ENCODE results near the gene SPATS1. TPM values are rescaled to one million over a fixed set of nuclear protein-coding genes. Genes with fewer than 3 reads are reported as not detected.
A peak's percentile ranks its signal among the peaks of the same experiment; 100 is the strongest.

SPATS1 gene
- total RNA-seq, 2 experiments from 2014 or later = not detected

GRCh38 chr6:44388135-44388487 lies 45.7 kb downstream of the SPATS1 start:
- intact Hi-C loops (cut with DNase I, micrococcal nuclease) = loop anchor here in 1 of 2 experiments (5.0 kb wide), 1 partner anchor 121 kb away; the partner anchor contains the start of gene NFKBIE
- Mint-ChIP-seq H3K27me3 (no peaks in the 10 kb centered on the region), H3K4me1 (ENCODE audit: low read depth) (peaks cover 40% of the 10 kb centered on the region), H3K36me3 (ENCODE audit: low read depth) (peaks cover 52% of the 10 kb centered on the region), H3K4me3 (peak overlapping the region; percentile 97), H3K27ac (peak overlapping the region; percentile 93), H3K9me3 (no peaks in the 10 kb centered on the region)
- CTCF ChIA-PET = interaction anchor here (1.0 to 2.1 kb wide), 2 partner anchors 50 to 75 kb away, joined by 3 to 10 read pairs; partner anchors contain the start of gene AARS2
- Histone ChIP-seq H3K27ac (ENCODE audit: low read depth in 1 of 2, low read length in 2 of 2) (peak overlapping the region; percentile 13 to 89), H3K36me3 (ENCODE audit: insufficient read depth, low read length) (peaks cover 23% of the 10 kb centered on the region), H3K4me1 (ENCODE audit: insufficient read depth, low read length) (peaks cover 19% of the 10 kb centered on the region), H3K27me3 (ENCODE audit: control insufficient read depth in 1 of 2, insufficient read depth in 2 of 2, low read length in 2 of 2) (no peaks in the 10 kb centered on the region), H3K4me3 (ENCODE audit: low read length) (peak overlapping the region; percentile 84), H3K9me3 (ENCODE audit: control insufficient read depth in 1 of 2, insufficient read depth in 1 of 2, low read length in 2 of 2) (no peaks in the 10 kb centered on the region)
- ATAC-seq (ENCODE audit: poor library complexity) = no peak
- no peak for TF ChIP-seq CTCF (IDR thresholded peaks at IDR 0.05)
- POLR2A ChIA-PET = interaction anchor here (1.0 to 2.2 kb wide), 5 partner anchors 15 to 1404 kb away, joined by 3 to 12 read pairs (median 5); partner anchors contain the start of genes AARS2, HSP90AB1 and PPP2R5D
- peak in 1 of 14 experiments; percentile 2 for DNase-seq

- Histone ChIP-seq H3K4me1 (ENCODE audit: insufficient read depth, low read length) (peaks cover 19% of the 10 kb centered on the region), H3K27ac (ENCODE audit: low read depth in 1 of 2, low read length in 2 of 2) (no peak overlapping the region), H3K36me3 (ENCODE audit: insufficient read depth, low read length) (peaks cover 31% of the 10 kb centered on the region), H3K9me3 (ENCODE audit: control insufficient read depth in 1 of 2, insufficient read depth in 1 of 2, low read length in 2 of 2) (no peaks in the 10 kb centered on the region), H3K27me3 (ENCODE audit: control insufficient read depth in 1 of 2, insufficient read depth in 2 of 2, low read length in 2 of 2) (no peaks in the 10 kb centered on the region), H3K4me3 (ENCODE audit: low read length) (peak overlapping the region; percentile 84)
- CTCF ChIA-PET = interaction anchor here (0.9 kb wide), 1 partner anchor 76 kb away, joined by 3 read pairs; the partner anchor contains the start of gene AARS2
- Mint-ChIP-seq H3K27ac (peak overlapping the region; percentile 93), H3K9me3 (no peaks in the 10 kb centered on the region), H3K4me1 (ENCODE audit: low read depth) (peaks cover 40% of the 10 kb centered on the region), H3K36me3 (ENCODE audit: low read depth) (peaks cover 60% of the 10 kb centered on the region), H3K27me3 (no peaks in the 10 kb centered on the region), H3K4me3 (peak overlapping the region; percentile 97)
- no peak for ATAC-seq (ENCODE audit: poor library complexity)
- intact Hi-C loops (cut with DNase I, micrococcal nuclease) = loop anchor here in 1 of 2 experiments (5.0 kb wide), 1 partner anchor 122 kb away; the partner anchor contains the start of gene NFKBIE
- POLR2A ChIA-PET = interaction anchor here (0.7 kb wide), 1 partner anchor 1679 kb away, joined by 3 read pairs; no protein-coding TSS in a partner anchor
- TF ChIP-seq CTCF (IDR thresholded peaks at IDR 0.05) = no peak
- no peak for DNase-seq
These were observed 46.4 kb downstream of the SPATS1 start for GRCh38 chr6:44388887-44389286.

GRCh38 chr6:44390158-44390683 lies 47.8 kb downstream of the SPATS1 start:
- ChIA-PET POLR2A (no interaction called here), CTCF (no interaction called here)
- Mint-ChIP-seq H3K4me1 (ENCODE audit: low read depth) (peaks cover 45% of the 10 kb centered on the region), H3K4me3 (peak overlapping the region; percentile 97), H3K36me3 (ENCODE audit: low read depth) (peaks cover 73% of the 10 kb centered on the region), H3K9me3 (no peaks in the 10 kb centered on the region), H3K27me3 (no peaks in the 10 kb centered on the region), H3K27ac (peak overlapping the region; percentile 93)
- no peak overlapping the region for H3K4me3 ChIP-seq (ENCODE audit: low read length)
- no peak for ATAC-seq (ENCODE audit: poor library complexity)
- H3K9me3 ChIP-seq (ENCODE audit: control insufficient read depth in 1 of 2, insufficient read depth in 1 of 2, low read length in 2 of 2) = no peaks in the 10 kb centered on the region
- DNase-seq = no peak
- no peak for TF ChIP-seq CTCF (IDR thresholded peaks at IDR 0.05)
- H3K27ac ChIP-seq (ENCODE audit: low read depth in 1 of 2, low read length in 2 of 2) = no peak overlapping the region
- peaks cover 19% of the 10 kb centered on the region for H3K4me1 ChIP-seq (ENCODE audit: insufficient read depth, low read length)
- H3K27me3 ChIP-seq (ENCODE audit: control insufficient read depth in 1 of 2, insufficient read depth in 2 of 2, low read length in 2 of 2) = no peaks in the 10 kb centered on the region
- intact Hi-C loops (cut with DNase I, micrococcal nuclease) = no loop called here
- H3K36me3 ChIP-seq (ENCODE audit: insufficient read depth, low read length) = peaks cover 44% of the 10 kb centered on the region

Other genes starting within 250 kb of the SPATS1 start
- 10 to 100 TPM; 10.4 to 11.5 TPM for gene MRPL14, start 215.2 kb upstream of the SPATS1 start, total RNA-seq
- gene TMEM63B, start 215.1 kb upstream of the SPATS1 start, total RNA-seq = 10 to 100 TPM; 11.4 to 12.8 TPM
- gene CAPN11, start 183.8 kb upstream of the SPATS1 start, total RNA-seq = 1 to 10 TPM; 1.3 to 1.5 TPM
- gene MYMX, start 125.7 kb upstream of the SPATS1 start, total RNA-seq = not detected
- 1 to 10 TPM in 1 of 2 experiments, under 1 TPM in 1; 0.67 to 1.3 TPM for gene SLC29A1, start 119.1 kb upstream of the SPATS1 start, total RNA-seq
- 100 to 1,000 TPM; 401 to 405 TPM for gene HSP90AB1, start 95.5 kb upstream of the SPATS1 start, total RNA-seq
- 1 to 10 TPM; 6.4 to 7.0 TPM for gene SLC35B2, start 85.1 kb upstream of the SPATS1 start, total RNA-seq
- gene NFKBIE, start 77.1 kb upstream of the SPATS1 start, total RNA-seq = 10 to 100 TPM; 43.0 to 43.1 TPM
- gene TMEM151B, start 72.2 kb upstream of the SPATS1 start, total RNA-seq = not detected
- gene AARS2, start 29.3 kb upstream of the SPATS1 start, total RNA-seq = 10 to 100 TPM; 12.0 to 12.7 TPM
- gene CDC5L, start 45.1 kb downstream of the SPATS1 start, total RNA-seq = 10 to 100 TPM; 18.9 to 19.9 TPM

All from CD4-positive, alpha-beta T cell (primary cell).